UCSD-AML1 (cell line): ENCODE results near the gene FREY1.

Experiments used
- DNase-seq: peaks from one replicate; lab custom pipeline; 2025; ENCODE audit not compliant: unreplicated experiment; lab: John Stamatoyannopoulos, UW

The FREY1 gene

GRCh38 chr11:45895553-45896259, 11.4 kb downstream of the FREY1 start:
- no peak for DNase-seq

GRCh38 chr11:45894555-45895247, 12.4 kb downstream of the FREY1 start:
- no peak for DNase-seq

- DNase-seq, result no peak
Measured at GRCh38 chr11:45892856-45893255, 14.2 kb downstream of the FREY1 start.

- no peak for DNase-seq
Measured at GRCh38 chr11:45890886-45891550, 16.1 kb downstream of the FREY1 start.

- no peak for DNase-seq
Measured at GRCh38 chr11:45889966-45890365, 17.1 kb downstream of the FREY1 start.

- no peak for DNase-seq
Measured at GRCh38 chr11:45889555-45889954, 17.5 kb downstream of the FREY1 start.

GRCh38 chr11:45887587-45887986, 19.5 kb downstream of the FREY1 start:
- DNase-seq, result no peak

- no peak for DNase-seq
Measured at GRCh38 chr11:45886816-45887520, 20.1 kb downstream of the FREY1 start.

- DNase-seq, result no peak
Measured at GRCh38 chr11:45885921-45886721, 20.9 kb downstream of the FREY1 start.

GRCh38 chr11:45885274-45885920, 21.7 kb downstream of the FREY1 start, which contains the start of gene MAPK8IP1:
TSS of gene MAPK8IP1 (plus strand) at chr11:45885651. CDS start at chr11:45885821, 170 bp downstream.
- peak; percentile 45 for DNase-seq

GRCh38 chr11:45884596-45885185, 22.4 kb downstream of the FREY1 start:
- no peak for DNase-seq

GRCh38 chr11:45881708-45882368, 25.2 kb downstream of the FREY1 start:
- no peak for DNase-seq

- no peak for DNase-seq
Measured at GRCh38 chr11:45880772-45881570, 26.1 kb downstream of the FREY1 start.

- no peak for DNase-seq
Measured at GRCh38 chr11:45879803-45880686, 27.0 kb downstream of the FREY1 start.

GRCh38 chr11:45877845-45878244, 29.2 kb downstream of the FREY1 start:
- no peak for DNase-seq

GRCh38 chr11:45877221-45877620, 29.9 kb downstream of the FREY1 start:
- DNase-seq, result no peak

- DNase-seq, result no peak
Measured at GRCh38 chr11:45876401-45876800, 30.7 kb downstream of the FREY1 start.
